GM21423 (cell line): ENCODE measurements around the gene CORO1C.
"Not testable (repeated sequence)": the region's sequence is repeated elsewhere in the genome, so short reads cannot be mapped to it uniquely, and the experiment has no call there.

Experiments used
- ATAC-seq: cut with Tn5 transposase; IDR thresholded peaks from one replicate; pipeline ENCODE4 v1.9.1; 2021; ENCODE audit warnings: mild to moderate bottlenecking, moderate library complexity; ENCODE audit not compliant: unreplicated experiment

Gene CORO1C

DNA sequence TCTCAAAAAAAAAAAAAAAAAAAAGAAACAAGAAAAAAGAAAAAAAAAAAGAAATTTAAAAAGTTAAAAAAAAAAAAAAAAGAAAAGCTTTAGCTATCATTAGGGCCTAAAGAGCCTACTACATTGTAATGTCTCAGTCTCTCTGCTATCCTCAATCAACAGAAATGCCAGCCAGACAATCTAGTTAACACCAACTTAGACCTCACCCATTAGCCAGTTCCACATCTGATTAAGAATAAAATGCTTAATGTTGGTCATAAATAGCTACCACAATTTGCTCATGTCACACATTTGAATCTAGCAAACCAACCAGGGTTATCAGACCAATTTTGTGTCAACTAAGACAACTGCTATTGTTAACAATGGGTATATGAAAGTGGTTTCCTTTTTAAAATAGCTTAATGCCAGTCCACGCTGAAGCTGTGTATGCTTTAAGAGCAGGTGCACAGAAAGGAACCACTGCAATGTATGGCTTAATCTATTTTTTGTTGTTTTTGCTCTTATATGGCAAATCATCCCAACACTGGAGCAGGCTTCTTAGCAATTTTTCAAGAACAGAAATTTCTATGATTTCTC, 52.1 kb downstream of the CORO1C start:
- ATAC-seq: no peak

DNA sequence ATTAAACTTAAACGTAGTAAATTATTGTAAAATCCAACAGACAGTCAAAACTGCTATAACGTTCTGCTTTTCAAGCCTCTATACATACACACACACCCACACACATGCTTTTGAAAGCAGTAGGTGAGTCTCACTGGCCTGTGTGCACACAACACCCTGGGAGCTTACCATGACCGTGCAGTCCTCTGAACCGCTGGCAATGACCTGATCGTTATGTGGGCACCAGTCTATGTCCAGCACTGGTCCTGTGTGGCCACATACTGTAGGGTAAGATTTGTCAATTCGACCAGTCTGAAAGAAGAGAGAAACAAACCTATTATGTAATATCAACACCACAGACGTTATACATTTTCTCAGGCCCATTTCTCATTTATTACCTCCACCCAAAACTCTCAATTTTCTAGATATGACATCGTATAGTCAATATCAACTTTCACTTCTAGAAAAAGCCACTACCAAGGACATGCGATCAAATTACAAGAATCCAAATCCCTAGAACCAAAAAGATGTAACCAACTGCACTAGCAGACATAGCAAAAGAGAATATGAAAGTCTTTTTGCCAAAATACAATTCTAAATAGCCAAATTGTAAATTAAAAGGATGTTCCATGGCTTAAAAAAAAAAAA, 53.1 kb downstream of the CORO1C start:
- no peak for ATAC-seq

DNA sequence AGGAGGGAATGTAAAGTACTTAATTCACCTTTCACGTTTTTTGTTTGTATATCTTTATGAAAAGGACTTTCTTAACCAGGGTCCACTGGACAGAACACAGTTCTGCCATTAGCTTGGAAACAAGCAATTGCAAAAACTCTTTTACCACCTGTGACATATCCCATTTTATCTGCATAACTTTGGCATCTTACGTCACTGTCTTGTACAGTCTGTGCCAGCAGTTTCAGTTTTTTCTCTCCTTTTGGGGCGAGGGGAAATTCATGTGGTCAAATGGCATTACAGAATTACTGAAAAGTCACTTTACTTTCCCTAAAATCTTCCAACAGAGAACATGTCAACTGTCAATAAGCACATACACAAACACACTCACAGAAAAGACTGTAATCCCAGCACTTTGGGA, 53.9 kb downstream of the CORO1C start:
- no peak for ATAC-seq

DNA sequence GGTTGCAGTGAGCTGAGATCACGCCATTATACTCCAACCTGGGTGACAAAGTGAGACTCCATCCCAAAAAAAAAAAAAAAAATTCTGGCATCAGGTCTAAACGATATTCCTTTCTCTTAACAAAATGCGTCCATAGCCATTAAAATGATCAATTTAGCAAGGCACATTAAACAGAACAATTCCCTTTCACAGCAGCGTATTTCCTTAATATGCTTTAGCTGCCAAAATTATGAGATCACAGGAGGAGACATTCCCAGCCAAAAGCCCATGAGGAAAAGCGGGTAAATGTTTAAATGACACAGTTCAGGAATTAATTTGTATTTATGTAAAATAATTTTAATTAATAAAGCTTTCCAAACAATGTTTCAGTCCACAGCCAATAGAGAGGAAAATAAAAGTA, 54.6 kb downstream of the CORO1C start:
- ATAC-seq: no peak

DNA sequence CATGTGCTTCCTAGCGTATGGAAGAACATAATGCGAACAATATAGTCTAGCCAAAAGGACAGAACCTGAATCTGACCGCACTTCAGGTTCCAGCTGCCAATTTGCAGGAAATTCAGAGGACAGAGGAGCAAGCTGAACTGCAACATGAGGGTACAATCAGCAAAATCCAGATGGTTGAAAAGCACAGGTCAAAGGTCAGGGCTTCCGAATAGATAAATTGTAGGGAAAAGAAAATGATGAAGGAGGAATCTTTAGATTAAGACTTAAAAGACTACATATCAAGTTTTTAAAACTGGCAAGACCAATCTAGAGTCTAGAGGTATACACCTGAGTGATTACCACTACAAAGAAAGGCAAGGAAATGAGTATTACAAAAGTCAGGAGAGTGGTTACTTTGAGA, 55.5 kb downstream of the CORO1C start:
- no peak for ATAC-seq

DNA sequence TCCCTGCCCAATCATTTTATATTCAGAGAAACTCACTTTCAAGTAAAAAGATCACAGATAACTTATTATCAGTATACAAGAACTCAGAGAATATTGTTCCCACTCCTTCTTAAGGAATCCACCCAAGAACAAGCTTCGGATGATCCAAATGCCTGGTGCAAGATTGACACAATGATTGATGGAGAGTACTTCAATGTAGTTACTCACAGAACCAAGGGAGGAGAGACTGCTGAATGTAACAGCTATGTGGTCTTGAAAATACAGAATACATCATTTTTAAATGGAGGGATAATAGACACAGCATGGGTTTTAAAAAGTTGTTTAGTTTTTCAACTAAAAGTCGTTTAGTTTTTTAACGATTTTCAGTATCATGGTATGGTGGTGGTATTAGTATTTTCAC, 59.3 kb downstream of the CORO1C start:
- ATAC-seq: no peak

DNA sequence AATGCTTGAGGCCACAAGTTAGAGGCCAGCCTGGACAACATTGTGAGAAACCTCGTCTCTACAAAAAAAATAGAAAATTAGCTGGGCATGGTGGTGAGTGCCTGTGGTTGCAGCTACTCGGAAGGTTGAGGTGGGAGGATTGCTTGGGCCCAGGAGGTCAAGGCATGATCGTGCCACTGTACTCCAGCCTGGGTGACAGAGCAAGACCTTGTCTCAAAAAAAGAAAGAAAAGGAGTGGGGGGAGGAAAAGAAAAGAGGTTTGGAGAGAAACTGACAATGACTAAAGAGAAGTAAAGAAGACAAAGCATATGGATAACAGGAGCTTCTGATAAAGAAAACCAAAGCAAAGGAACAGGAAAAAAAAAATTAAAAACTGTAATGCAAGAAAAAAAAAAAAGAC, 60.2 kb downstream of the CORO1C start:
- ATAC-seq: no peak

DNA sequence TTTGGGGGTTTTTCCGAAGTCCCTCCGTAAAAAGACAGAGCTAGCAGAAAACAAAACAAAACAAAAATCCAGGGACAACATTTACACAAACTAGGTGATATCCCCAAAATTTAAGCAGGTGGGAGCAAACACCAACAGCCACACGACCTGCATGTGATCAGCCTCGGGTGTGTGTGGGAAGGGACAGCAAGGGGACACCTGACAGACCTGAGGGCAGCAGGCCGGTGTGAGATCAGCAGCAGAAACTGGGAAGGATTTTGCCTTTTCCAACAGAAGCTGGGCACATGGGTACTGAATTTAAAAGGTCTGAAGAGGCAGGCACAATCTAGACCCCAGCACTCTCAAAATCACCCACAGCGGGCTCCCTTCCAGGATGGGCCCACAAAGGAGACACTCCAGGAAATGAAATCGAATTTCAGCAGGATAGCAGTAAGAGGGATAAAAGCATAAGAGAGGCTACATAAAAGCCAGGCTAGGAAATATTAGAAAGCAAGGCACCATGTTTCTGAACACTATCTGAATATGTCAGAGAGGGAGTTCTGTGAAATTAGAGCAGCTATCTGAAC, 61.2 kb downstream of the CORO1C start:
- no peak for ATAC-seq

DNA sequence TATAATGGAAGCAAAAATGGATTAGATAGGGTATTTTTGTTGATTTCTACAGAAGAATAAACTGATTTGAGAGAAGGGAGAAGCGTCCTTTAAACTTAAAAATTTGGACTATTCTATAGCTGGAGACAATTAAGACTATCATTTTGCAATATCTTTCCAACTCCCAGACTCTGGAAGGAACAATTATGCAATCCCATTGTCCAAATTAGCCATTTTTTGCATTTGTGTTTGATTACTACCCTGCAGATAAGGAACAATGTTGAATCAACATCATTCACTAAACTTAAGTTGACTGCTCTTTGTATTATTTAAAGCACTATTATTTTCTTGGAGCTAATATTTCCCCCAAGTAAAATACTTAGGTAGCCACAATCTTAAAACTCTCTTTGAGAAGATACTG, 62.8 kb downstream of the CORO1C start:
- ATAC-seq: no peak

DNA sequence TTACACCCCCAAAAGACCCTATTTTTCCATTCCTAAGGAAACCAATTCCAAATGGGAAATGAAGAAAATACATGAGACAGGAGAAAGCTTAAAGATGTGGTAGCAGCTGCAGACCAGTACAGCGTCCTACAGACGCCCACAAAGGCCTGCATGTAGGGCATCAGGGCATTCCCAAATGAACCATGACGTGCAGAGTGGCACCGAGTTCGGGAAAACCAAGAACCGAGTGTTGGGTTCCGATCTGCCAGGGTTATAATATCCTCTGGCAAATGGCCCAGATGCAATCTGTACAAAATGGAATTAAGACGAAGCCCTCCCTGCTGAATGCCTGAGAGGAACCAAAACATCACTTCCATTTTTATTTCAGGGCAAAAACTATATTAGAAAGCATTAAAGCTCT, 63.3 kb downstream of the CORO1C start:
- no peak for ATAC-seq

DNA sequence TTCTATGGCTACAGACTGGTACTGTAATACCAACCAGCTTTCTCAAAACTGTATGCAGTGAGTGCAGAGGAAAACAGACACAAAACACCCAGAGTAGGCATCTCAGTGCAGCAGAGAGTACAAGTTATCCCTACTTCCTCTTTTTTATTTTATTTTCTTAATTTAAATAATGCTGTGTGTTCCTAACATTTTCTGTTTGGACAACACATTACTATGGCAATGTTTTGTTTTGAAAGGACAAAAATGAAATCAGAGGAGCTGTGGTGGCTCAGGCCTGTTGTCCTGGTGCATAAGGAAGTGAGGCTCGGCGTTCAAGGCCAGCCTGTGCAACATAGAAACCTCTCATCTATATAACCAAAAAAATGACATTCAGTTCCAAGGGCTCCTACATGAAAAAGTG, 64.0 kb downstream of the CORO1C start:
- no peak for ATAC-seq

DNA sequence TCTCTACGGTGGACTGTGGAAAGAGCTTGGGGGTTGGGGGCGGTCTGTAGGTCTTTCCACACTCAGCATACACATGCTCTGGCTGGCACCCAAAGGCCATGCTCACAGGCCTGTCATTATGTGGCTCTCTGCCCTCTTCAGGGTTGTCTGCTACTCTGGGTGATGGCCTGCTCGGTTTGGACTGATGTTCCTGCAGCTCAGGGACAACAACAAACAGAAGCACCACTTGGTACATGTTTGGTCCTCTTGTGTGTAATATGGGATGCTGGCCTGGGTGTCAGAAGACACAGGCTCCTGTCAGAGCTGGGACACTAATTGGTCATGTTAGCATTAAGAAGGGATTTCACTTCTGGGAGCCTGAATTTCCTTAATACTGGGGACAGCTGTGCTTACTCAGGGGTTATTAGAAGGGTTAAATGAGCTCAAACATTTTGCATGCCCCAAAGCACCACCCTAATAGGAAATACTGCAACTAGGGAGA, 64.9 kb downstream of the CORO1C start:
- no peak for ATAC-seq

DNA sequence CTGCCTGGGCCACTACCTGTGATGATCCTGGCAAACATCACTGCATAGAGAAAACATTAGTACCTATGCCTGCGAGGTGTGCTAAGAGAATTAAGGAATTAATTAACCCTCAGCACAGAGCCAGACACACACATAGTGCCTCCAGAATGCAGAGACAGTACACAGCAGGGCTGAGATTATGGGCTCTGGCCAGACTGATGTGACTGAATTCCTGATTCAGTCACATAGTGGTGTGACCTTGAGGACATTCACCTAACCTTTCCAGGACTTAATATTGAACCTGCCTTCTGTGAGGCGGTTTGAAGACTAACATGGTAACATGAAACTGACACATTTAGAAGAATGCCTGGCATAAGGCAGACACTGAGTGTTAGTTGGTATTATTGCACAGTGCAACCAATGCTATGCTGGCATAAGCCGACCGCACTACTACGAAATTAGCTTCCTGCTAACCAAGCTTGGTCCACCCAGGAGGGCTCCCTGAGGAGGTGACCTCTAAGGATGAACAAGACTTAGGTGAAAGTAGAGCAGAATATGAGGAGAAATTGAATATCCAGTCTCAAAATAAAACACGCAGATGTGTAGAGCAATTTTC, 65.6 kb downstream of the CORO1C start:
- ATAC-seq: no peak

DNA sequence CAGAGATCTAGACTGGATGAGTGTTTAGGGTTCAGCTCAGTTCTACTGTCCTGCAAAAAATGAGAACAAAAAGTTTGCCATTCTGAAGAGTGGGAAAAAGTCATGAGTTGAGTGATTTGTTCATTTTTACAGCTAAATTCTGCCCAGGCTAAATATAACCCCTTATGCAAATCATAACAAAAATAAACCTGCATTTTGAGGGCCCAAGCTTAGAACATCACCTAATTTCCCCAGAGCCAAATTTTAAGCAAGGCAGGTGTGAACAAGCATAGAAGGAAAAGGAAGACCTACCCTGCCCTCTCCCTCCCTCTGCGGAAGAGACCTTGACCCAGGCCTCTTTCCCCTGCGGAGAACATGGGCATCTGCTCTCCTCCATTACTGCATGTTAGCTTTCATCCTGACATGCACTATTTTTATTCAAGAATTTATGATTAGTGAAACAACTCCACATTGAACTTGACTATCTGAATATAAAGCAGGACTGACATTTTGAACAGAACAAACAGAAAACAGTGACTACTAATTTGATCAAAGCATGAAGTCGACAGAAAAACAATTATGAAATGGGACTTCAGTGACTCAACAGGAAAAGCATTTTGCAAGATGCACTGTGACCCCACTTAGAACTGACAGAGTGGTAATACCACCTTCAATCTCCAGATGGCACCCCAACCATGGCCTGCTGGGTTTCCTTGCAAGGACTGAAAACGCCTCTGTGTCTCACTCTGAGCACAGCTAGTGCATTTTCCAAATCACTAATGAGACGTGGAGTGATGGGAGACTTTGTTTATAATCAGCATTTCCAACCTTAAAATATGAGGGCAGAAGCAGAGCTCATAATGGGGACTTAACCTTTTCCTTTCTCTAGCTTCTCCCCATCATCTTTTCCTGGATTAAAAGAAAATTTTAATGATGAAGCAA, 66.7 kb downstream of the CORO1C start:
- peak; percentile 65 for ATAC-seq

DNA sequence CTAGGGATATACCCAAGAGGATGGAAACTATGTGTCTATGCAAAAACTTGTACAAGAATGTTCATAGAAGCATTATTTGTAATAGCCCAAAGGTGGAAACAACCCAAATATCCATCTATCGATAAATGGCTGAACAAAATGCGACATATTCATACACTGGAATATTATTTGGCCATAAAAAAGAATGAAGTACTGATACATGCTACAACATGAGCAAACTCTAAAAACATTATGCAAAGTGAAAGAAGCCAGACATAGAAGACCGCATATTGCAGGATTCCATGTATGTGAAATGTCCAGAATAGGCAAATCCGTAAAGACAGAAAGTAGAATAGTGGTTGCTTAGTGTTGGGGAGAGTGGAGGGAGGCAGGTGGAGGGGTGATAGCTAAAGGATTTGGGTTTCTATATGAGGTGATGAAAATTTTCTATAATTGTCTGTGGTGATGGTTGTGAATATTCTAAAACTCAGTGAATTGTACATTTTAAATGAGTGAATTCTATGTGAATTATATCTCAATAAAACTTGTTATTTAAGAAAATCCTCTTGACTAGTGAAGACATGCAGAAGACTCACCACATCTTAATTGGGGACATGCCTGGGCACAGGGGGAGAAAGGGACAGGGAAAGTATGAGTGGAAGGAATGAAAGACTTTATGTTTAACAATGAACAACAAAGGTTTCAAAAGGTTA, 67.8 kb downstream of the CORO1C start:
- ATAC-seq: no peak

DNA sequence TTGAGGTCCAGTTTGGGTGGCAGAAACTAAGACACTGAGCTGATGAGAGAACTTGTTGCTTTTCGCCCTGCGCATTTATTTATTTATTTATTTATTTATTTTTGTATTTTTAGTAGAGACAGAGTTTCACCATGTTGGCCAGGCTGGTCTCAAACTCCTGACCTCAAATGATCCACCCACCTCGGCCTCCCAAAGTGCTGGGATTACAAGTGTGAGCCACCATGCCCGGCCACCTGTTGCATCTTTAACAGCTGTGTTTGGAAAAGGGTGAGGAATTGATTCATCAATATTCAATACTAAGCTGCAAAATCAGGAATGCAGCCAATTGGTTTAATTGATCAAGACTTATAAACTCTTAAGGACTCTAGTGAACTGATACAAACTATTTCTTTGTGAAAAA, 73.2 kb downstream of the CORO1C start:
- not testable (repeated sequence) for ATAC-seq

DNA sequence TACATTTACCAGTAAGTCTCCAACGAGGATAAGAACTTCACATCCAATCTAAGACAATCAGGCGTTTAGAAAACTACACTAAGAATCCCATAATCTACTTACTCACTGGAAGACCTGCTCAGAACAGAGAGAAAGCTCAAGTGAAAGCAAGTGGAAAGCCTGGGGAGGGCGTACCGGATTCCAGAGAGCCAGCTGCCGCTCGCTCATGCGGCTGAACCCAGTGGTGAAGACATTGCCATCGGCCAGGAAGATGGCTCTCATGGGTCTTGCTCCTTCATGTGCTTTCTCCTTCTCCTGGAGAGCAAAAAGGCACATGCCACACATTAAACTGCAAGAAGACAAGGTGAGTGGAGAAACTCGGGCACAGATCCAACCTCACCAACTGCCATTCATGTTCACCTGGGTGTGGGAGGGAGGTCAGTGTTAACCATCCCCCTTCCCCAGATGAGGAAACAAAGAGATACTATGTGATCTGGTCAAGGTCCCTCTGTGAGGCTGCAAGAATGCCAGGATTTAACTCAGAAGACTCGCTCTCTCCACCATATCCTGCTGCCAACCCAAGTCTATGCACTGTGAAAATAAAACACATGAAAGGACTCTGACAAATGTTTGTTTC, 74.1 kb downstream of the CORO1C start:
- ATAC-seq: no peak

DNA sequence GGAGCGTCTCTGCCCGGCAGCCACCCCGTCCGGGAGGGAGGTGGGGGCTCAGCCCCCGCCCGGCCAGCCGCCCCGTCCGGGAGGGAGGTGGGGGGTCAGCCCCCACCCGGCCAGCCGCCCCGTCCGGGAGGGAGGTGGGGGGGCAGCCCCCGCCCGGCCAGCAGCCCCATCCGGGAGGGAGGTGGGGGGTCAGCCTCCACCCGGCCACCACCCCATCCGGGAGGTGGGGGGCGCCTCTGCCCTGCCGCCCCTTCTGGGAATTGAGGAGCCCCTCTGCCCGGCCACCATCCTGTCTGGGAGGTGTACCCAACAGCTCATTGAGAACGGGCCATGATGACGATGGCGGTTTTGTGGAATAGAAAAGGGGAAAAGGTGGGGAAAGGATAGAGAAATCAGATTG, 75.1 kb downstream of the CORO1C start:
- not testable (repeated sequence) for ATAC-seq

DNA sequence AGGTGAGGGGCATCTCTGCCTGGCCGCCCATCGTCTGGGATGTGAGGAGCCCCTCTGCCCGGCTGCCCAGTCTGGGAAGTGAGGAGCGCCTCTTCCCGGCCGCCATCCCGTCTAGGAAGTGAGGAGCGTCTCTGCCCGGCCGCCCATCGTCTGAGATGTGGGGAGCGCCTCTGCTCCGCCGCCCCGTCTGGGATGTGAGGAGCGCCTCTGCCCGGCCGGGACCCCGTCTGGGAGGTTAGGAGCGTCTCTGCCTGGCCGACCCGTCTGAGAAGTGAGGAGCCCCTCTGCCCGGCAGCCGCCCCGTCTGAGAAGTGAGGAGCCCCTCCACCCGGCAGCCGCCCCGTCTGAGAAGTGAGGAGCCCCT, 75.5 kb downstream of the CORO1C start:
- not testable (repeated sequence) for ATAC-seq

DNA sequence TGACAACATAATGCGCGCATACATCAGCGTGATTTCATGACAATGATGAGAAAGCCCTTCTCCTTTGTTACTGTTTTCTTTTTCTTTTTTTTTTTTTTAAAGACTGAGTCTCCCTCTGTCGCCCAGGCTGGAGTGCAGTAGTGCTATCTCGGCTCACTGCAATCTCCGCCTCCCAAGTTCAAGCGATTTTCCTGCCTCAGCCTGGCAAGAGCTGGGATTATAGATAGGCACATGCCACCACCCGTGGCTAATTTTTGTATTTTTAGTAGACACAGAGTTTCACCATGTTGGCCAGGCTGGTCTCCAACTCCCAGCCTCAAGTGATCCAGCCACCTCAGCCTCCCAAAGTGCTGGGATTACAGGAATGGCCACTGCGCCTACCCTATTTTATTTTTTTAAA, 76.7 kb downstream of the CORO1C start:
- ATAC-seq: not testable (repeated sequence)
